GM12801 (cell line): ENCODE data around the gene IRAG1.

Experiments
- TF ChIP-seq, protein P1 (sequence below): IDR thresholded peaks from one replicate; pipeline ENCODE4 v1.5.1; 2011; ENCODE audit warnings: control low read depth; ENCODE audit not compliant: insufficient read length; ENCODE audit errors: extremely low read depth

The IRAG1 gene, protein sequence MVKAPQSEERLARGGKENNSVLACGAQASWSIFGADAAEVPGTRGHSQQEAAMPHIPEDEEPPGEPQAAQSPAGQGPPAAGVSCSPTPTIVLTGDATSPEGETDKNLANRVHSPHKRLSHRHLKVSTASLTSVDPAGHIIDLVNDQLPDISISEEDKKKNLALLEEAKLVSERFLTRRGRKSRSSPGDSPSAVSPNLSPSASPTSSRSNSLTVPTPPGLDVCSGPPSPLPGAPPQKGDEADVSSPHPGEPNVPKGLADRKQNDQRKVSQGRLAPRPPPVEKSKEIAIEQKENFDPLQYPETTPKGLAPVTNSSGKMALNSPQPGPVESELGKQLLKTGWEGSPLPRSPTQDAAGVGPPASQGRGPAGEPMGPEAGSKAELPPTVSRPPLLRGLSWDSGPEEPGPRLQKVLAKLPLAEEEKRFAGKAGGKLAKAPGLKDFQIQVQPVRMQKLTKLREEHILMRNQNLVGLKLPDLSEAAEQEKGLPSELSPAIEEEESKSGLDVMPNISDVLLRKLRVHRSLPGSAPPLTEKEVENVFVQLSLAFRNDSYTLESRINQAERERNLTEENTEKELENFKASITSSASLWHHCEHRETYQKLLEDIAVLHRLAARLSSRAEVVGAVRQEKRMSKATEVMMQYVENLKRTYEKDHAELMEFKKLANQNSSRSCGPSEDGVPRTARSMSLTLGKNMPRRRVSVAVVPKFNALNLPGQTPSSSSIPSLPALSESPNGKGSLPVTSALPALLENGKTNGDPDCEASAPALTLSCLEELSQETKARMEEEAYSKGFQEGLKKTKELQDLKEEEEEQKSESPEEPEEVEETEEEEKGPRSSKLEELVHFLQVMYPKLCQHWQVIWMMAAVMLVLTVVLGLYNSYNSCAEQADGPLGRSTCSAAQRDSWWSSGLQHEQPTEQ

DNA sequence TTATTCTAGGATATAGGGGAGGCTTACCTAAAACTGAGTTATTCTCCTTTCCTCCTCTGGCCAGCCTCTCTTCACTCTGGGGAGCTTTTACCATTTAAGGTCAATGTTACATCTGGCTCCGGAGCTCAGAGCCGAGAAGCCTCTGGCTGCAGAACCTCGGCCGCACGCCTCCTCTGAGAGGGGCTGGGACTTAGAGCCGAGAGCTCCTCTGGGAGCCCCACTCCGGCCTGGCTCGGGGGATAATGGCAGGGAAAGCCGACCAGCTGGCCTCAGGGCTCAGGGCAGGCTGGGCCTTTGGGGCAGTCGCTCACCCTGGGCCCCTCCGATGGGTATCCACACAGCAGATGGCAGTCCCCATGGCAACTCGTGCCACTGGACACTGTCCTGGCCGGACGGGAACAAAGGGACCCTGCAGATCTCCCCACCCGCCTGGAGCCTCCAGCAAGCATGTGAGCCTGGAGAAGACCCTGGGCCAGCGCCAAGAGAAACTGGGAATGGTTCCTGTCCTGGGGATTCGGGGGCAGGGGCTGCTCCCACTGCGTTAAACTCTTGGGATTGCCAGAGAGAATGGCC, at the start of gene IRAG1:
Gene IRAG1 (minus strand): TSS at position 247 of the 573 bp plus-strand sequence. CDS start 153 bp downstream, at position 94.
- TF ChIP-seq, protein P1, sequence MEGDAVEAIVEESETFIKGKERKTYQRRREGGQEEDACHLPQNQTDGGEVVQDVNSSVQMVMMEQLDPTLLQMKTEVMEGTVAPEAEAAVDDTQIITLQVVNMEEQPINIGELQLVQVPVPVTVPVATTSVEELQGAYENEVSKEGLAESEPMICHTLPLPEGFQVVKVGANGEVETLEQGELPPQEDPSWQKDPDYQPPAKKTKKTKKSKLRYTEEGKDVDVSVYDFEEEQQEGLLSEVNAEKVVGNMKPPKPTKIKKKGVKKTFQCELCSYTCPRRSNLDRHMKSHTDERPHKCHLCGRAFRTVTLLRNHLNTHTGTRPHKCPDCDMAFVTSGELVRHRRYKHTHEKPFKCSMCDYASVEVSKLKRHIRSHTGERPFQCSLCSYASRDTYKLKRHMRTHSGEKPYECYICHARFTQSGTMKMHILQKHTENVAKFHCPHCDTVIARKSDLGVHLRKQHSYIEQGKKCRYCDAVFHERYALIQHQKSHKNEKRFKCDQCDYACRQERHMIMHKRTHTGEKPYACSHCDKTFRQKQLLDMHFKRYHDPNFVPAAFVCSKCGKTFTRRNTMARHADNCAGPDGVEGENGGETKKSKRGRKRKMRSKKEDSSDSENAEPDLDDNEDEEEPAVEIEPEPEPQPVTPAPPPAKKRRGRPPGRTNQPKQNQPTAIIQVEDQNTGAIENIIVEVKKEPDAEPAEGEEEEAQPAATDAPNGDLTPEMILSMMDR = no peak

DNA sequence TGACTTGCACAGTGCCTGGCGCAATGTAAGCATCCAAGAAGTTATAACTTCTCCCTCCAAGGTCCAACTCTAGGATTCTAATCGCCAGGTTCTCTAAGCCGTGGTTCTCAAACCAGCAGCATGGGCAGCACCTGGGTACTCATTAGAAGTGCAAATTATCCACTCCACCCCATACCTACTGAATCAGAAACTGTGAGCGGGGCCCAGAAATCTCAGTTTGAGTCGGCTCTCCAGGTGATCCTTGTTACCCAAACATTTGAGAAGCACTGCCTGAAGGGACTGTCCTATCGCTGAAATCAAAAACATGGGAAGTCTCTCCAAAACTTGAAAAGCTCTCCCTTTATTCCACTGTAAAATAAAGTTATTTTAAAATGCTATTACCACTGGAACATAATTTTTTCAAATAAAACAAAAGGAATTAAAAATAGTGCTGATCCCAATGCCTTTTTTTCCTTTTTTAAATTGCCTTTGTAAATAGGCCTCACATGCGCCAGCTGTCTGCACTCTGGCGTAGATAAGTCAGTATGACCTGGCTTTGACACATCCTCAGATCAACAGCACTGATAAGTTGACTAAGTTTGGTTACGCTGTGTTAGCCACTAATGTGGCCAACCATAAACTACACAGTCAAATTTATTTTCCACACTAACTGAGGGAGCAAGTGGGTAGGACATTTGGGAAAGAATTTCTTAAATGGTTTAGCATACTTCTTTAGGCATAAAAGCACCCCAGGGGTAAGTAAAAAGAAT, 49.1 kb upstream of the IRAG1 start:
- TF ChIP-seq, protein P1 = no peak

DNA sequence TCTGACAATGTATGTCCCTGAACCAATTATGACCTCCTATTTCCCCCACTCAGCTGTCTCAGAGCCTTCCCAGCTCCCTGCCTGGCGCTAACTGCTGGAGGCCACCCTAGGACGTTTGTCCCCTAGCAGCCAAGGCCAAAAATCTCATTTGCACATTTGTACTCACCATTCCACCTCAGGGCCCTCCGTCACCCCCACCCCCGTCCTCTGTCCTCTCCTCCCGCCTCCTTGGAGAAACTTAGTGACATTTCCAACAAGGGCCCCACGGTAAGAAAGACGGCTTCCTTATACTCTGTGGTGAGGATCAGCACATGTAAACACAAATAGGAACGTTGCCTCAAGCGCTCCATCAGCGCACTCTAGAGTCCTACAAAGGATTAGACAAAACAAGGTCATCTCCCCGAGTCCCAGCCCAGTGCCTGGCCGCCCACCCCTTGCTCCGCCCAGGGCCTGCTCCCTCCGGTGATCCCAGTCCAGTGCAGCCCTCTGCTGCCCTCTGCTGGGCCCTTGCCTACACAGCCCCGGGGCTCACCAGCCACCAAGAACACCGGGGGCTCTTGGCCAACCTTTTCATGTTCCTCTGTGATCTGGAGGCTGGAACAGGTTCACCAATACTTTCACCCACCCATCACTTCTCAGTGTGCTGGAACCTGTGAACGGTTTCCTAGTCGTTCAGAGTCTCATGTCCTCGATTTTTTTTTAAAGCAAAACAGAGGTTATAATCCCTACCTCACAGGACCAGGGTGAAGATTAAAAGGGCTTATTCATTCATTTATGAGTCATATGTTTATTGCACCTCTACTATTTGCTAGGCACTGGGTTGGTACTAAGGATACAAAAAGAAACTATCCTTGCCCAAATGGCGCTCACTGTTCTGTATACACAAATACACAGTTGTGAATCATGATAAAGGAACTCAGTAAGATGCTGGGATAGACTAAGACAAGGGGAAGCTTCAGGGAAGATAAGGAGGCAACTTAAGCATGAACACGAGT, 42.2 kb upstream of the IRAG1 start:
- TF ChIP-seq, protein P1 = no peak

DNA sequence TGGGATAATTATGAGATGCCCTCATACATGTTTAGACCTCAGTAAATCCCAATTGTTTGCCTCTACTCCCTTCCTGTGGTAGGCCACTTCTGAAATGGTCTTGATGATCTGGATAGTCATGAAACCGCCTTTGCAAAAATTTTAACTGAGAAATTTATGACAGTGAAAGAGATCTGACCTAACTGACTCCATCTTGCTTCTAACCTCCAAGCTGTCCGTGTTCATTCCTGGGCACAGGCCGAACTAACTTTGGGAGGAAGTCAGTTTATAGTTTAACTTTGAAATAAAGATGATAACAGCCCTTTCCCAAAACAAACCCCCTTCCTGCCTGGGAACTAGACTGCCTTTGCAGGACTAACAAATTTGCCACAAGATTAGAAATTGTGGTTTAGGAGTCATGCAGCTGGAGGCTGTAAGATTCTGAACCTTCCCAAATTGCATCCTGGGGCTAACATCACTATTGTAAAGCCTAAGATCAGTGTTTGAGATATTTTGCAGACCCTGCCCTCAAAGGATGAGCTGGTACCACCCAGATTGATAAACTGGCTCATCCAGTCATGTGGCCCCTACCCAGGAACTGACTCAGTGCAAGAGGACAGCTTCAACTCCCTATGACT, 37.6 kb upstream of the IRAG1 start:
- TF ChIP-seq, protein P1 = no peak

DNA sequence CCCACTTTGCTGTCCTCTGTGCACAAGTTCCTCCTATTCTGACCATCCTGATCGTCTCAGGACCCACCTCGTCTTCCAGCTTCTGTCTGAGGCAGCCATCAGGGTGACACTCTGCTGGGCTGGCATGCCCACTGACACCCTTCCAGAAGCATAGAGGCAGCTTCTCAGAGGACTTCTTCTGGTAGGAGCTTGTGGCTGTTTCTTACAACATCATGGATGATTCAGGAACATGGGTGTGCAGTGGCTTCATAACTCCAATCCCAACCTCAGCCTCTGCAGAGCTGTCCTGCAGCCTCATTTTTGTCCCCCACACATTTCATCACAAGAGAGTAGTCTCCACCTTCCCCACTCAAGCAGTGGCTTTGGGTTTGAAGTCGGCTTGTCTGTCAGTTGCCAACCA, 36.6 kb upstream of the IRAG1 start:
- TF ChIP-seq, protein P1 = no peak
